Embryonic facial prominence (tissue), 1 donor: ENCODE data around the gene CAPN8.
A peak's percentile ranks its signal among the peaks of the same experiment; 100 is the strongest.

ENCODE experiments used
- DNase-seq: peaks from one replicate; pipeline ENCODE4 v3.0.0-alpha.2; 2016; ENCODE audit errors: extremely low spot score

Gene CAPN8

DNA sequence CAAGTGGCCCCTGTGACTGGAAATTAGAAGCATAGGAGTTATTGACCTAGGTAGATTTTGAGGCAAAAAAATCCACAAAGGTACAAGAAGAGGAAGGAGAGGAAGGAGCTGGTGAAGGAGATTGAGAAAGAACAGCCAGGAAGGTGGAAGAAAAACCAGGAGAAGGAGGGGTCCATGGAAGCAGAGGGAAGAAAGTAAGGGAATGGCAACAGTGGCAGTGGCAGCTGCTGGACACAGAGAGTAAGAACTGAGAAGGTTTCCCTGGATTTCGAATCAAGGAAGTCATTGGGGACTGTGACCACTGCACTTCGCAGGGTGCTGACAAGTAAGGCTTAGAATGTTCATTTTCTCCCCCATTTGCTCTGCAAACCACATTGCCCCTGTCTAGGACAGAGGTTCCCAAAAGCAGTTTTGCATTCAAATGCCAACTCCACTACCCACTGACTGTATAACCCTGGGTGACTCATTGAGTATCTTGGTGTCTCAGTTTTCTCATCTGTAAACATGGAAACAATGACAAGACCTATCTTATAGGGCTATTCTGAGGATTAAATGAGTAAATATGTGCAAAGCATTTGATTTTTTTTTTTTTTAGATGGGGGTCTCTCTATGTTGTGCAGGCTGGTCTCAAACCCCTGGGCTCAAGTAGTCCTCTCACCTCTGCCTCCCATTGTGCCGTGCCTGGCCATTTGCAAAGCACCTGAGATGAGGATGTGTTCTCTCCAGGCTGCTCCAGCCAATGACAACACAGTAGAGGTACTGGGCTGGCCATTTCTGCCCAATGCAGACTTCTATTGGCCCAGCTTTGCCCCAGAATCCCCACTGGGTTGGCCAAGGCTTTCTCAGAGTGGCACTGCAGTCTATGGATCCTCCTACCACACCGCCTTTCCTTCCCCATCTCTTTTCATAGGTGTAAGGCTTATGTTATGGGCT, 37.5 kb upstream of the CAPN8 start:
- DNase-seq: no peak

DNA sequence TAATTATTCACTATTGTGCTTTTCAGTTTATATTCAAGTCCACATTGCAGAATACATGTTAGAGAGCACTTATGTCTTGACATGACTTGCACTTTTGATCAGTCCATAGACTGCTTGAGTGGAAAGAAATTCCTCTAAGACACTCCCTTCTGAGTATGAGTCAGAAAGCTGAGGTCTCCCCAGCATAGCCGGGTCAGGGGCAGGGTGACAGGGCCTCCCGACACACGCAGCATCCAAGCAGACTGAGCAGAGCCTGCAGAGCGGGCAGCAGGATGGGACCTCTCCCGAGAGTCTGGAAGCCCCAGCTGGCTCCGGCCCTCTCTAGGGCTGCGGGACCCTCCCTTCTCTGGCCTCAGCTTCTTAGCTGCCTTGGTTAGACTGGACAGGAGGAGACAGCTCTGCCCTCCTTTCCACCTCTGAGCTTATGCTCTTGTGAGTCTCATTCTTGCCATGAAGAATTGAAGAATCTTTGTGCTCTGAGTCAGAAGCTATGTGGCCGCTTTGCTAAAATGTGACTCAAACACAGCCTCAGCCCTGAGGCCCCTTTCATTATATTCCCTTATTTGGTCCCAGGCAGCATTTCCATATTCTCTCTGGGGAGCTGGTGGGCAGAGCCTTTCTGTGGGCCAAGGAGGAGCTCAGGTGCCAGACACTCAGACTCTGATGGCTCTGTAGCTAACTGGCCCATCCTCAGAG, 35.6 kb upstream of the CAPN8 start:
- no peak for DNase-seq

DNA sequence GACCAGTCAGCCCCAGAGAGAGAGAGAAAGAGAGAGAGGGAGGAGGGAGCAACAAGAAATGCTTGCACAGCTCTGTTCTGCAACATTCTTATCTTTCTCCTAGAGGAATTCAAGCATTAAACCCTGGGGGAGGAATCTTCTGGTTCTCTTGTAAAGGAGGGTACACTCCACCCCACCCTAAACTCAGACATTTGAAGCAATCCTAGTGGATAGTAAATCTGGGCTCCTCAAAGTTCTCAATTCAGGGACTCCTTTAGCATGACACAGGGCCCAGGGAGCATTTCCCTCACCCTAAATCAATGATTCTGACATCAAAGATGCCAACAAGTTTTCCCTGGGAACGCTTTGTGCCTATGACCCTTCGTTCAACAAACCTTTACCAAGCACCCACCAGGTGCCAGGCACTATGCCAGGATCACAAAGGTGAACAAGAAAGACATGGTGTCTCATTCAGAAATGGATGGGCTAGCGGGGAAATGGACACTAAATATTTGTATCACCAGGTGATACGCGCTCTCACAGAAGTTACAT, 35.0 kb upstream of the CAPN8 start:
- no peak for DNase-seq

DNA sequence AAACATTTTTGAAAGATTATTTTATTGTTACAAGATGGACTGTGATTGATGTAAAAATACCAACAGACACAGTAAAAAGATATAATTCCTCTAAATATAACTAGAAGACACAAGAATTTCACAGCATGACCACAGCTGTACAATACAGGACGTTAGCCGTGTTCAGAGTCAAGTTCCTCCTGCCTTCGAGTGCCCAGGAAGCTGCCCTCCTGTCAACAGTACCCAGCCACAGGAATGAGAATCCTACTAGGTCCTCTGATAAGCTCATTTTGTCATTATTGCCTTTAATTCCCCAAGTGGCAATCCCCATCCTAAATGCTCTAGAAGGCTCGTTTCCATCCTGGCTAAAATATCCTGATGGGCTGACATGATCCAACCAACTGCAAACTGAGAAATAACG, 30.4 kb upstream of the CAPN8 start:
- DNase-seq: no peak

DNA sequence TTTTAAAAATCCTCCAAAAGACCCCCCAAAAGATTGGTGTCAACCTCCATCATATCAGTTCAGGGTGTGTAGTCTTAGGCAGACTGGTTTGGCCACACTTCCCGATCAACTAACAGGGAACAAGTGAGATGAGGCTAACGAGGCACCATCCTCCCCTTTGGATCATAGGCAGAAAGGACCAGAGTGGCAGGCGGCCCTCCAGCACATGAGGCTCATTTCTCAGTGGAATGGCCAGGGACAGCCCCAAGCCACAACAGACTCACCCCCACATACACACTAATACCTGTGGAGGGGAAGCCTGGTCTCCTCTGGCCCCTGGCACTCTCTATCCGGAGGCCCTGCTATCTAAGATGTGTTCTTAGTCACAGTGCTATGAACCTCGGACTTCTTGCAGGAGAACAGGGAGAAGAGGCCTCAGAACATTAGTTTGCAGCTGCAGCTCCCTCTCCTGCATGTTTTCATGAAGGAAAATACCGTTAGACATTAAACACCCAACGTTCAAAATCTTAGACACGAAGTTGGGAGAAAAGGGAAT, 29.6 kb upstream of the CAPN8 start:
- DNase-seq: no peak

DNA sequence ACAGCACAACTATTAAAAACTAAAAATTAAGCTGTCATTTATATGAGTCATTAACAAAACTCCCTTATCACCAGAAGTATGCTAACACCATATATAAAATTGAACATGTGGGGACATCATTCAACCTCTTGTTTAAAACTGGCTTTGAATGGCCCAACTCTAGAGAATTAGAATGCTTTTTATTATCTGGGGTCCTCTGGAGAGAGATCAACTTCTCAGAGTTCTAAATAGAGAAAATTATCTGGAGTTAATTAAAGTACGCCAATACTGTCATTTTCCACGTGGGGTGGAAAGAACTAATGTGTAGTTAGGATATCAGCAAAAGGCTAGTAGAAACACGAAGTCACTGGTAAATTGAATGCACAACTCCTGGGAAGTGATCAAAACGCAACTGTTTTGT, 25.6 kb upstream of the CAPN8 start:
- DNase-seq: no peak

DNA sequence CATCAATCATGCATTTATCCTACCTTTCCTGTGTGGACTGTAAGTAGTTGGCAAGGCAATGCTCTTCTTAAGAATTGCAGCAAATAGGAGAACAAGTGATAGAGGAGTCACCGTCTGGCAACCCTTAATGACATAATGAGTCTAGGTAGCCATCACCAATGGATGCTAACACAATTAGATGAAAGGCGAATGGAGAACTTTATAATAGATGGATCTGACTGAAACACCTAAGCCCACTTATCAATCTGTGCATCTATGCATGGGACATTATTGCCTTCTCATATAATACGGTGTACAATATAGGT, 18.9 kb upstream of the CAPN8 start:
- no peak for DNase-seq

DNA sequence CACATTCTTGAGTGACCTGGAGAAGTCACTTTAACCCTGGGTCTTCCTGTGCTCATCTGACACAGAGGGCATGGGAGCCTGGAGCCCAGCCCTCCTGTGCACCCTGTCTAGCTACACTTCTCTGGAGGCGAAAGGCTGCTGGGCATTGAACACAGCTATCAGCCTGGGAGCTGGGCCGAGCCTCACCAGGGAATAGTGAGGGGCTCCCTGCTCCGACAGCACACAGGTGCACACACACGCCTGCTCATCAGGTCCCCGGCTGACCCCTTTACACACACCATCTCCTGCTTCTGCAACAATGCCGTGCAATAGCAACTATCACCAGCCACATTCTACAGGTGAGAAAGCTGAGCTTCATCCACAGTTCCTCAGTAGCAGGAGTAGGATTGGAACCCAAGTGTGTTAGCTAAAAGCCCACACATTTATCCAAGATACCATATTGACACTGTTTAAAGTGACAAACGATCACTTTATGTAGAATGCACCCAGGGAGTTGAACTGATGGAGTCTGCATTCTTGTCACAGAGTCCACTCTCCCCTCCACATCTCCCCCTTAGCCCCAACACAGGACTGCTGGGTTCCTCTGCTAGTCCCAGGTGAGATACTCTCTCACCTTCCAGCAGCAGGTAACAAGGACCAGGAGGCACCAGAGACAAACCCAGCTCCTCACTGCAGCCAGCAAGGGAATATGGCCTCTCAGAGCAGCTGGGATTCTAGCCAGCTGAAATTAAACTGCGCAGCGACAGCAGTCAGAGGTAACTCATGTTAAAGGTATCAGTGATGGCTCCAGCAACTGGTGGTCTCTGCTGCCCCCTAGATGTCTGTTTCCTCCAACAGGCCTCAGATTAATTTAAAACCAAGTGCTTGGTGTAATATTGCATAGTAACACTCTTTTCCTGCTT, 18.3 kb upstream of the CAPN8 start:
- peak; percentile 39 for DNase-seq

DNA sequence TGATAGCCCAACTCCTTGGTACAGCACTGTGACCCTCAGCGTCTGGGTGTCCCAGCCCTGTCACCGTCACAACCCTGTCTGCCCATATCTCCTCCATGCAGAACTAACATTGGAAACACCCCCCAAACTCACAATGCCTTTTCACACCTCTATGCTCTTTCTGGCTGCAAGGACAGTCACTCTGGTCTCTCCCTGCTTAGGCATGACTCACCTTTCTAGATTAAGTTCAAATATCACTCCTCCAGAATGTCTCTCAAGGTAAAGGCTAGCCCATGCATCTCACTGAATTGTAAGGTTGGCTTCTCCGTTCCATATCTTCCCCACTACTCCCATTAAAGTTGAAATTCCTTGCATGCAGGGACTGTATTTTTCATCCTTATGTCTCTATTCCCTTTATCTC, 17.0 kb upstream of the CAPN8 start:
- no peak for DNase-seq

DNA sequence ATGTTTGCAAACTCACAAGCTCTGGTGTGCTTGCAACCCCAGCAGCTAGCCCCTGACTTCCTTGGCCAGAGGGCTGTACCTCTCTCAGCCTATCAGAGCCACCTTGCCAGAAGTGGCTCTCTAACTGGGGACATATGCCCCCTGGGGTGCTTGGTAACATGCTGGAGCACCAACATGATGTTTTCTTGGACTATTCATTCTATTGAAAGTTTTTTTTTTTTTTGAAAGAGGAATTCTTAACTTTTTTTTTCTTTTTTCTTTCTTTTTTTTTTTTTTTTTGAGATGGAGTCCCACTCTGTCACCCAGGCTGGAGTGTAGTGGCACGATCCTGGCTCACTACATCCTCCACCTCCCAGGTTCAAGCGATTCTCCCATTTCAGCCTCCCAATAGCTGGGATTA, 14.7 kb upstream of the CAPN8 start:
- no peak for DNase-seq

DNA sequence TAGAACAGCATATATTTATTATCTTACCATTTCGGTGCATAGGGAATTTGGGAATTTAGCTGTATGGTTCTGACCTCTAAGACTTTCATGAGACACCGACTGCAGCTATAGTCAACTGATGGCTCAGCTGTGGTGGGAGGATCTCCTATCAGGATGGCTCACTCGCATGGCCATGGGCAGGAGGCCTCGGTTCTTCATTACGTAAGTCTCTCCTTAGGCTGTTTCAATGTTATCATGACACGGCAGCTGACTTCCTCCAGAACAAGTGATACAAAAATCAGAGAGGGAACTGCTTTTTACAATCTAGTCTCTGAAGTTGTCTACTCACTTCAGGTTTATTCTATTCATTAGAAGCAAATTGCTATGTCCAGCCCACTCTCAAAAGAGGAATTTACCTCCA, 13.3 kb upstream of the CAPN8 start:
- no peak for DNase-seq

DNA sequence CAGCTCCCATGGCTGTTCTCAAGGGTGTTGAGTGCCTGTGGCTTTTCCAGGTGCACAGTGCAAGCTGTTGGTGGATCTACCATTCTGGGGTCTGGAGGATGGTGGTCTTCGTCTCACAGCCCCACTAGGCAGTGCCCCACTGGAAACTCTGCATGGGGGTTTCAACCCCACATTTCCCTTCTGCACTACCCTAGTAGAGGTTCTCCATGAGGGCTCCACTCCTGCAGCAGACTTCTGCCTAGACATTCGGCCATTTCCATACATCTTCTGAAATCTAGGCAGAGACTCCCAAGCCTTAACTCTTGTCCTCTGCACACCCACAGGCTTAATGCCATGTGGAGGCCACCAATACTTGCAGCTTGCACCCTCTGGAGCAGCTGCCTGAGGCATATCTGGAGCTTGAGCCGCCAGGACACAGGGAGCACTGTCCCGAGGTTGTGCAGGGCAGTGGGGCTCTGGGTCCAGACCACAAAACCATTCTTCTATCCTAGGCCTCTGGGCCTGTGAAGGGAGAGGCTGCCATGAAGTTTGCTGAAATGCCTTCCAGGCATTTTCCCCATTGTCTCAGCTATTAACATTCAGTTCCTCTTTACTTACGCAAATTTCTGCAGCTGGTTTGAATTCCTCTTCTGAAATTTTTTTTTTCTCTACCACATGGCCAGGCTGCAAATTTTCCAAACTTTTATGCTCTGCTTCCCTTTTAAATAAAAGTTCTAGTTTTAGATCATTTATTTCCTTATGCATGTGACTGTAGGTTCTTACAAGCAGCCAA, 8.8 kb upstream of the CAPN8 start:
- no peak for DNase-seq

DNA sequence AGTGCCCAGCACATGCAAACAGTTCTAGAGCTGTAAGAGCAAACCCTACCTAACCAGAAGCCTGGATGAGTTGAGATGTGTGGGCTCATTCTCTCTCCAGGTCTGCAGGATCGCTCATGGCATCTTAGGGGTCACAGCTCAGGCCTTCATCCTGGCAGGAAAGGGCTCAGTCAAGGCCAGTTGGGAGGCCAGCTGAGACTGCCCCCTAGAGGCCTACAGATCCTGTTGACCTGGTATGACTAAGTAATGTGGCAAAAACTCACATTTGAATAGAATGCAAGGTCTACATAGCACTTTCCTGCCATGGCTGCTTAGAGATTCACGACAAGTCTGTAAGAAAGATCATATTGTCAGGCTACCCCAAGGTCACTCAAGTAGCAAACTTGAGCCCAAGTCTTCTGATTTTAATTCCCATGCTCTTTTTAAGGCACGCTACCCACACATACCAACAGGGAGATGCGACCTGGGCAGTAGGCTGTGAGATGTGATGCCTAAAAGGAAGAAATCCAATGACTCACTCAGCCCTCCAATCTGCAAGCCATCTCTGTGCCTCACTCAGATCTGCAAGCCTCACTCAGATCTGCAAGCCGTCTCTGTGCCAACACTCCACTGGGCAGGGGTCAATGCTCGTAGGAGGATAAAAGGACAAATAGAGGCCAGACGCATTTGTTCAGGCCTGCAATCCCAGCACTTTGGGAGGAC, 5.1 kb upstream of the CAPN8 start:
- no peak for DNase-seq

DNA sequence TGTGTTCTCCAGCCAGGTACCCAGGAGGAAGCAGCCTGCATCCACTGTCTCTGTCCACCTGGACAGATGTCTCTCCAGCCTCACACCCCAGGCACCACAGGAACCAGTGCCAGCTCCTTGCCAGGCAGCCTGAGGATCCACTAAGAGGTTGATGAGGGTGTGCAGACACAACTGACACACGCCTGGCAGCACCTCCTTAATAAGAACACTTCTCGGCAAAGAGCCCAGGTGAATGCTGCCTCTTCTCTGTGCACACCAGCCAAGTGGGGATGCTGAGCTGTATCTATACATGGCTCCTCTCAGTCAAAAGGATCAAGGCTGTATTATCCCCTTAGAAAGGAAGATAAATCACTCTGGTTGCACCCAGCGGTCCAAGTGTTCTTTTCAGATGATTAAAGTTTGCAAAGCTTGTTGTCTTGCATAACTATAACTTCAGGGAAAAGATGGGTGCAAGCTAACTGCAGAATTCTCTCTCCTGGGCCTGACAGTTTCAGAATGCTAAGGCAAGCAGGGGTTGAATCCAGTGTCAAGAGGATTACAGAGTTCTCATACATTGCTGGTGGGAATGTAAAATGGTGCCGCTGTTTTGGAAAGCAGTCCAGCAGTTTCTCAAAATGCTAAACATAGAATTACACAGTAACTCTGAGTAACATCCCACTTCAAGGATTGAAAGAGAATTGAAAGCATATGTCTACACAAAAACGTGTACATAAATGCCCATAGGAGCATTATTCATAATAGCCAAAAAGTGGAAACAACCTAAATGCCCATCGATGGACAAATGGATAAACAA, 3.7 kb upstream of the CAPN8 start:
- no peak for DNase-seq

DNA sequence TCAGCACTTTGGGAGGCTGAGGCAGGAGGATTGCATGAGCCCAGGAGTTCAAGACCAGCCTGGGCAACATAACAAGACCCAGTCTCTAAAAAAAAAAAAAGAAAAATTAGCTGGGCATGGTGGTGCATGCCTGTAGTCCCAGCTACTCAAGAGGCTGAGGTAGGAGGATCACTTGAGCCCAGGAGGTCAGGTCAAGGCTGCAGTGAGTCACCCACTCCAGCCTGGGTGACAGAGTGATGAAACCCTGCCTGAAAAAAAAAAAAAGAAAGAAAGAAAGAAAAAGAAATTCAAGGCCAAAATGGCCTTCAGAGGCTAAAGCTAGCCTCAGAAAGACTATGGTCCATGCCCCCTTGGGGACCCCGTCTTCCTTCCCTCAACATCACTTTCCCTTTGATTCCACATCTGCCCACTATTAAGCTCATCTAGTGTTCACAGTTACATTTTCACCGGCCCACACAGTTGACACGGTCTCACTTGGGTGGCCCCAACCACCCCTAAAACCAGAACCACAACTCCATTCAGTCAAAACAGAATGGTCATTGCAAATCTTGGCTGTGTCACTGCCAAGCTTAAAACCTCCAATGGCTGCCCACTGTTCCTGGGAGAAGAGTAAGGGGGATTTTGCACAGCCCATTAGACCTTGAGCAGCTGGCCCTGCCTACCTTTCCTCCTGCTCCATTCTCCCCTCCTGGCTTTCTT, 2.1 kb upstream of the CAPN8 start:
- no peak for DNase-seq

DNA sequence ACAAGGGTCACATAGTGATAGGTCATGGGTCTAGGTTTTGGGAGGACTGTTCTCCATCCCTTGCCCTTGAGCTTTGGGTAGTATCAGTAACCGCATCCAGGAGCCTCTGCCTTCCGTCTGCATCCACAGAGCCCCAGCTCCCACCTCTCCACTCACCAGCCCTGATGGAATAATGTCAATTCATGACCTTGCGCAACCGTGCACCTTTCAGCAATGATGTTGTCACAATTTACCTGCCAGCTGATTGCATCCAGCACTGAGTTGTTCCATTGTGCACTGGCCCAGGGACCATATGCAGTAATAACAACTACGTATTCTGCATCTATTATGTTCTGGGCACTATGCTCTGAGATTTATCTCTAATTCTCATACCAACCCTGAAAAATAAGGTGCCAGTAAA, 1.4 kb downstream of the CAPN8 start:
- no peak for DNase-seq

DNA sequence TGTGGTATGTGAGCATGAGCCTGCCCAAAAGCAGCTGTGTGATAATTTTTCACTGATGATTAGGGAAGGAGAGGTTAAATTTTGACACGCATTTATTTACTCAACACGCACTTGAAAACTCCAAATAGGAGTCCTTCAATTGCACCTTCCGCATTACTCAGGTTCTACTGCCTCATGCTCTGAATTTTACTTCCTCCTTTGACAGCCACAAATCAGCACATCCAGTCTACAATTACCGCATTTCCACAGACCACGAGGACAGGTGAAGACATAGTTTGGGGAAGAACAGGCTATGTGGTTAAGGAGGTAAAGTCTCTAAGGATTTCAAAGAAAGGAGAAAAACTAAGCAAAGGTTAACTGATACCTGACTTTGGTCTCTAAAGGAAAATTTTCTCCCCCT, 2.6 kb downstream of the CAPN8 start:
- no peak for DNase-seq

DNA sequence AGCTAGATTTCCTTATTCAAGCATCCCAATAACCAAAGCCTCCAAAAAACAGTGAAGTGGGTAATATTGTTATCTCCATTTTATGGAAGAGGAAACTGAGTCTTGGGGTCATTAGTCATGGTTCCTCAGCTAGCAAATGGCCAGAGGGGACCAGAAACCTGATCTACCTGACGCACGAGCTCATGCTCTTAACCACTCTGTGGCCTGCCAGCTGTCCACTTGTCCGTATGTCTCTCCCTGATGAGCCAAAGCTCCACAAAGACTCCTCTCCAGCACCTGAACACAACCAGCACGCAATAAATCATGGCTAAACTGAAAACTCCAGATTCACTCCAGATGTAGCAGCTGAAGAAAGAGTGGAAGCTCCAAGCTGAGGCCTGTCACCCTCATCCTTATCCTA, 5.8 kb downstream of the CAPN8 start:
- DNase-seq: no peak

DNA sequence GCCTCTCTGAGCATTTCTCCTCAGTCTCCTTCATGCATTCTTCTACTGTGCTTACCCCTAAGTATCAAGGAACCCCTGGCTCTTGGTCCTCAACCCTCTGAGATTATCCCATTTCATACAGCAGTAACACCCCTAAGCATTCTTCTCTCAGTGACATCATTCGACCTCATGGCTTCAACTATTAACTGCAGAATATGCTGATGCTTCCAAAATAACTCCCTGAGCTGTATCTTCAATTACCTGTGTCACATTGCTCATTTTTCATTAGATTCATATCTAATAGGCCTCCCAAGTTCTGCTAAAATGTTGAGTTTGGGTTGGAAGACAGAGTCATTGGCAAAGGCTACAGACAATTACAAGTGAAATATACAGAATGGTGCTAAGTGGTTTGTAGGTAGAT, 7.5 kb downstream of the CAPN8 start:
- DNase-seq: no peak
